Measurements from ENCODE around the gene RAMP3.

Gene RAMP3

GRCh38 chr7:45140827-45141226 is 16.8 kb upstream of the RAMP3 start:
- Histone ChIP-seq H3K79me2 (ENCODE audit: insufficient read depth, low read depth) (no peaks in the 10 kb centered on the region), H3K9ac (no peak overlapping the region), H4K20me1 (ENCODE audit: insufficient read depth) (no peaks in the 10 kb centered on the region), H3K4me3 (IDR thresholded peaks at IDR 0.05; ENCODE audit: insufficient read depth, low read depth, low read length) (no peak overlapping the region), H2AFZ (ENCODE audit: low read depth) (no peak overlapping the region), H3K36me3 (ENCODE audit: insufficient read depth) (no peaks in the 10 kb centered on the region), H3K27ac (no peak overlapping the region), H3K27me3 (ENCODE audit: insufficient read depth, low read depth) (no peaks in the 10 kb centered on the region), H3K4me2 (no peak overlapping the region), H3K4me1 (ENCODE audit: low read depth, poor library complexity, severe bottlenecking) (peaks cover 3% of the 10 kb centered on the region)
- no peak for TF ChIP-seq CTCF (conservative IDR thresholded peaks at IDR 0.05; ENCODE audit: low read depth, low read length)

- Histone ChIP-seq H3K27me3 (ENCODE audit: insufficient read depth, low read depth) (no peaks in the 10 kb centered on the region), H3K4me2 (no peak overlapping the region), H3K9ac (no peak overlapping the region), H3K27ac (no peak overlapping the region), H2AFZ (ENCODE audit: low read depth) (no peak overlapping the region), H3K4me1 (ENCODE audit: low read depth, poor library complexity, severe bottlenecking) (no peaks in the 10 kb centered on the region), H4K20me1 (ENCODE audit: insufficient read depth) (no peaks in the 10 kb centered on the region), H3K36me3 (ENCODE audit: insufficient read depth) (no peaks in the 10 kb centered on the region), H3K4me3 (IDR thresholded peaks at IDR 0.05; ENCODE audit: insufficient read depth, low read depth, low read length) (no peak overlapping the region), H3K79me2 (ENCODE audit: insufficient read depth, low read depth) (no peaks in the 10 kb centered on the region)
- TF ChIP-seq CTCF (conservative IDR thresholded peaks at IDR 0.05; ENCODE audit: low read depth, low read length): no peak
Observed at GRCh38 chr7:45143616-45144015, 14.0 kb upstream of the RAMP3 start.

- no peak overlapping the region for H3K4me3 ChIP-seq (IDR thresholded peaks at IDR 0.05; ENCODE audit: insufficient read depth, low read depth, low read length)
- H3K9ac ChIP-seq: no peak overlapping the region
- no peak for TF ChIP-seq CTCF (conservative IDR thresholded peaks at IDR 0.05; ENCODE audit: low read depth, low read length)
- no peak overlapping the region for H3K27ac ChIP-seq
- H3K79me2 ChIP-seq (ENCODE audit: insufficient read depth, low read depth): no peaks in the 10 kb centered on the region
- H2AFZ ChIP-seq (ENCODE audit: low read depth): no peak overlapping the region
- no peak overlapping the region for H3K4me2 ChIP-seq
- H3K27me3 ChIP-seq (ENCODE audit: insufficient read depth, low read depth): no peaks in the 10 kb centered on the region
- no peaks in the 10 kb centered on the region for H3K36me3 ChIP-seq (ENCODE audit: insufficient read depth)
- no peaks in the 10 kb centered on the region for H4K20me1 ChIP-seq (ENCODE audit: insufficient read depth)
- H3K4me1 ChIP-seq (ENCODE audit: low read depth, poor library complexity, severe bottlenecking): no peaks in the 10 kb centered on the region
Observed at GRCh38 chr7:45145881-45146280, 11.7 kb upstream of the RAMP3 start.

GRCh38 chr7:45146531-45147379 is 10.8 kb upstream of the RAMP3 start:
- no peak overlapping the region for H2AFZ ChIP-seq (ENCODE audit: low read depth)
- H4K20me1 ChIP-seq (ENCODE audit: insufficient read depth): no peaks in the 10 kb centered on the region
- H3K36me3 ChIP-seq (ENCODE audit: insufficient read depth): no peaks in the 10 kb centered on the region
- no peaks in the 10 kb centered on the region for H3K79me2 ChIP-seq (ENCODE audit: insufficient read depth, low read depth)
- H3K4me3 ChIP-seq (IDR thresholded peaks at IDR 0.05; ENCODE audit: insufficient read depth, low read depth, low read length): no peak overlapping the region
- H3K27ac ChIP-seq: no peak overlapping the region
- no peak overlapping the region for H3K9ac ChIP-seq
- no peaks in the 10 kb centered on the region for H3K4me1 ChIP-seq (ENCODE audit: low read depth, poor library complexity, severe bottlenecking)
- H3K4me2 ChIP-seq: no peak overlapping the region
- no peak for TF ChIP-seq CTCF (conservative IDR thresholded peaks at IDR 0.05; ENCODE audit: low read depth, low read length)
- no peaks in the 10 kb centered on the region for H3K27me3 ChIP-seq (ENCODE audit: insufficient read depth, low read depth)
